SK-N-SH treated with all-trans-retinoic acid at 6 μM for 48 hours (cell line): ENCODE measurements around the gene AVL9.

Source experiments
- BACH2 ChIP-seq: fragments of 250-450 bp; sonication (Bioruptor Pico); IDR thresholded peaks from 2 replicates; pipeline ENCODE4 v1.9.0; 2021; ENCODE audit warnings: mild to moderate bottlenecking, borderline replicate concordance
- CSDC2 ChIP-seq: fragments of 250-450 bp; sonication (Bioruptor Pico); IDR thresholded peaks from 2 replicates; pipeline ENCODE4 v1.5.0; 2020; ENCODE audit warnings: mild to moderate bottlenecking, moderate library complexity
- ESRRG ChIP-seq: fragments of 250-450 bp; sonication (Bioruptor Pico); IDR thresholded peaks from 2 replicates; pipeline ENCODE4 v1.6.1; 2021; ENCODE audit warnings: mild to moderate bottlenecking
- SNAI2 ChIP-seq: fragments of 250-450 bp; sonication (Bioruptor Pico); IDR thresholded peaks from 2 replicates; pipeline ENCODE4 v1.5.0; 2020; ENCODE audit warnings: mild to moderate bottlenecking, moderate library complexity
- TCF4 ChIP-seq: fragments of 250-450 bp; sonication (Bioruptor Pico); IDR thresholded peaks from 2 replicates; pipeline ENCODE4 v1.8.0; 2021; ENCODE audit warnings: mild to moderate bottlenecking, moderate library complexity, borderline replicate concordance
- TOX ChIP-seq: fragments of 250-450 bp; sonication (Bioruptor Pico); IDR thresholded peaks from 2 replicates; pipeline ENCODE4 v1.8.0; 2021; ENCODE audit warnings: mild to moderate bottlenecking, moderate library complexity, borderline replicate concordance
- ZFP3 ChIP-seq: fragments of 250-450 bp; sonication (Bioruptor Pico); IDR thresholded peaks from 2 replicates; pipeline ENCODE4 v1.5.0; 2020; ENCODE audit warnings: mild to moderate bottlenecking, moderate library complexity
- ZNF70 ChIP-seq: fragments of 450-650 bp; formaldehyde crosslinking; IDR thresholded peaks from 2 replicates; pipeline ENCODE4 v1.5.0; 2020; ENCODE audit warnings: mild to moderate bottlenecking, moderate library complexity
- TF ChIP-seq, protein P1 (sequence below): fragments of 250-450 bp; sonication (Bioruptor Pico); IDR thresholded peaks from 2 replicates; pipeline ENCODE4 v1.8.0; 2020; ENCODE audit warnings: mild to moderate bottlenecking, moderate library complexity, borderline replicate concordance
- TF ChIP-seq, protein P2 (sequence below): fragments of 250-450 bp; sonication (Bioruptor Pico); IDR thresholded peaks from 2 replicates; pipeline ENCODE4 v1.5.1; 2021; ENCODE audit warnings: mild to moderate bottlenecking, moderate library complexity
- TF ChIP-seq, protein P3 (sequence below): fragments of 250-450 bp; sonication (Bioruptor Pico); IDR thresholded peaks from 2 replicates; pipeline ENCODE4 v1.5.0; 2020; ENCODE audit warnings: mild to moderate bottlenecking, moderate library complexity

GRCh38 chr7:32472015-32472414, 23.3 kb upstream of the AVL9 start:
- TF ChIP-seq ZNF70 (CRISPR knock-in tag) = no peak
- TF ChIP-seq ZFP3 (CRISPR knock-in tag) = no peak
- no peak for TF ChIP-seq TCF4 (CRISPR knock-in tag)
- TF ChIP-seq BACH2 (CRISPR knock-in tag) = no peak
- TF ChIP-seq, protein P1, sequence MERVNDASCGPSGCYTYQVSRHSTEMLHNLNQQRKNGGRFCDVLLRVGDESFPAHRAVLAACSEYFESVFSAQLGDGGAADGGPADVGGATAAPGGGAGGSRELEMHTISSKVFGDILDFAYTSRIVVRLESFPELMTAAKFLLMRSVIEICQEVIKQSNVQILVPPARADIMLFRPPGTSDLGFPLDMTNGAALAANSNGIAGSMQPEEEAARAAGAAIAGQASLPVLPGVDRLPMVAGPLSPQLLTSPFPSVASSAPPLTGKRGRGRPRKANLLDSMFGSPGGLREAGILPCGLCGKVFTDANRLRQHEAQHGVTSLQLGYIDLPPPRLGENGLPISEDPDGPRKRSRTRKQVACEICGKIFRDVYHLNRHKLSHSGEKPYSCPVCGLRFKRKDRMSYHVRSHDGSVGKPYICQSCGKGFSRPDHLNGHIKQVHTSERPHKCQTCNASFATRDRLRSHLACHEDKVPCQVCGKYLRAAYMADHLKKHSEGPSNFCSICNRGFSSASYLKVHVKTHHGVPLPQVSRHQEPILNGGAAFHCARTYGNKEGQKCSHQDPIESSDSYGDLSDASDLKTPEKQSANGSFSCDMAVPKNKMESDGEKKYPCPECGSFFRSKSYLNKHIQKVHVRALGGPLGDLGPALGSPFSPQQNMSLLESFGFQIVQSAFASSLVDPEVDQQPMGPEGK (CRISPR knock-in tag) = no peak
- TF ChIP-seq, protein P2, sequence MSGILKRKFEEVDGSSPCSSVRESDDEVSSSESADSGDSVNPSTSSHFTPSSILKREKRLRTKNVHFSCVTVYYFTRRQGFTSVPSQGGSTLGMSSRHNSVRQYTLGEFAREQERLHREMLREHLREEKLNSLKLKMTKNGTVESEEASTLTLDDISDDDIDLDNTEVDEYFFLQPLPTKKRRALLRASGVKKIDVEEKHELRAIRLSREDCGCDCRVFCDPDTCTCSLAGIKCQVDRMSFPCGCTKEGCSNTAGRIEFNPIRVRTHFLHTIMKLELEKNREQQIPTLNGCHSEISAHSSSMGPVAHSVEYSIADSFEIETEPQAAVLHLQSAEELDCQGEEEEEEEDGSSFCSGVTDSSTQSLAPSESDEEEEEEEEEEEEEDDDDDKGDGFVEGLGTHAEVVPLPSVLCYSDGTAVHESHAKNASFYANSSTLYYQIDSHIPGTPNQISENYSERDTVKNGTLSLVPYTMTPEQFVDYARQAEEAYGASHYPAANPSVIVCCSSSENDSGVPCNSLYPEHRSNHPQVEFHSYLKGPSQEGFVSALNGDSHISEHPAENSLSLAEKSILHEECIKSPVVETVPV (CRISPR knock-in tag) = no peak
- no peak for TF ChIP-seq SNAI2
- no peak for TF ChIP-seq TOX (CRISPR knock-in tag)
- TF ChIP-seq, protein P3, sequence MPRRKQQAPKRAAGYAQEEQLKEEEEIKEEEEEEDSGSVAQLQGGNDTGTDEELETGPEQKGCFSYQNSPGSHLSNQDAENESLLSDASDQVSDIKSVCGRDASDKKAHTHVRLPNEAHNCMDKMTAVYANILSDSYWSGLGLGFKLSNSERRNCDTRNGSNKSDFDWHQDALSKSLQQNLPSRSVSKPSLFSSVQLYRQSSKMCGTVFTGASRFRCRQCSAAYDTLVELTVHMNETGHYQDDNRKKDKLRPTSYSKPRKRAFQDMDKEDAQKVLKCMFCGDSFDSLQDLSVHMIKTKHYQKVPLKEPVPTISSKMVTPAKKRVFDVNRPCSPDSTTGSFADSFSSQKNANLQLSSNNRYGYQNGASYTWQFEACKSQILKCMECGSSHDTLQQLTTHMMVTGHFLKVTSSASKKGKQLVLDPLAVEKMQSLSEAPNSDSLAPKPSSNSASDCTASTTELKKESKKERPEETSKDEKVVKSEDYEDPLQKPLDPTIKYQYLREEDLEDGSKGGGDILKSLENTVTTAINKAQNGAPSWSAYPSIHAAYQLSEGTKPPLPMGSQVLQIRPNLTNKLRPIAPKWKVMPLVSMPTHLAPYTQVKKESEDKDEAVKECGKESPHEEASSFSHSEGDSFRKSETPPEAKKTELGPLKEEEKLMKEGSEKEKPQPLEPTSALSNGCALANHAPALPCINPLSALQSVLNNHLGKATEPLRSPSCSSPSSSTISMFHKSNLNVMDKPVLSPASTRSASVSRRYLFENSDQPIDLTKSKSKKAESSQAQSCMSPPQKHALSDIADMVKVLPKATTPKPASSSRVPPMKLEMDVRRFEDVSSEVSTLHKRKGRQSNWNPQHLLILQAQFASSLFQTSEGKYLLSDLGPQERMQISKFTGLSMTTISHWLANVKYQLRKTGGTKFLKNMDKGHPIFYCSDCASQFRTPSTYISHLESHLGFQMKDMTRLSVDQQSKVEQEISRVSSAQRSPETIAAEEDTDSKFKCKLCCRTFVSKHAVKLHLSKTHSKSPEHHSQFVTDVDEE (CRISPR knock-in tag) = no peak
- no peak for TF ChIP-seq CSDC2 (CRISPR knock-in tag)
- no peak for TF ChIP-seq ESRRG (CRISPR knock-in tag)
